ENCODE results near the gene MAP7. TPM values are rescaled to one million over a fixed set of nuclear protein-coding genes. Genes with fewer than 3 reads are reported as not detected.

Gene MAP7
- total and polyA plus RNA-seq, 10 donors, result 0.67 to 4.9 (median 3.0) TPM

GRCh38 chr6:136579800-136580199 lies 29.6 kb upstream of the MAP7 start:
- WGBS, 5 donors, result 71 to 91% (median 86%) methylated on average over 2 of the region's 2 CpGs
- intact Hi-C loops (cut with DNase I; ENCODE audit: low total_unique reads), result no loop called here
- H3K27me3 ChIP-seq (replicated peaks in 1 of 7), result no peaks in the 10 kb centered on the region
- no peak overlapping the region for H3K27ac ChIP-seq
- TF ChIP-seq POLR2AphosphoS5 (IDR thresholded peaks at IDR 0.05), result no peak
- no peak for TF ChIP-seq CTCF (IDR thresholded peaks at IDR 0.05 in 8 of 11, conservative IDR thresholded peaks at IDR 0.05 in 3 of 11)
- no peak for TF ChIP-seq POLR2A (IDR thresholded peaks at IDR 0.05)
- no peak overlapping the region for H3K4me3 ChIP-seq
- H3K36me3 ChIP-seq, result peaks cover 3 to 100% (median 68%) of the 10 kb centered on the region in 6 donors
- H3K4me1 ChIP-seq, result peaks cover 0 to 9% (median 0%) of the 10 kb centered on the region in 6 donors
- H3K9me3 ChIP-seq, result no peaks in the 10 kb centered on the region
- no peak for DNase-seq

- Histone ChIP-seq H3K36me3 (peaks cover 3 to 100% (median 73%) of the 10 kb centered on the region in 6 donors), H3K9me3 (peaks cover 0 to 7% (median 2%) of the 10 kb centered on the region in 8 donors), H3K27me3 (replicated peaks in 1 of 7) (no peaks in the 10 kb centered on the region), H3K4me1 (no peaks in the 10 kb centered on the region), H3K27ac (no peak overlapping the region), H3K4me3 (no peak overlapping the region)
- no peak for DNase-seq
- TF ChIP-seq POLR2A (IDR thresholded peaks at IDR 0.05) (no peak), CTCF (IDR thresholded peaks at IDR 0.05 in 8 of 11, conservative IDR thresholded peaks at IDR 0.05 in 3 of 11) (no peak), POLR2AphosphoS5 (IDR thresholded peaks at IDR 0.05) (no peak)
- WGBS, 5 donors, result 86 to 99% (median 91%) methylated on average over 6 of the region's 6 CpGs
- intact Hi-C loops (cut with DNase I; ENCODE audit: low total_unique reads), result no loop called here
Observed at GRCh38 chr6:136576821-136577220, 26.6 kb upstream of the MAP7 start.

- intact Hi-C loops (cut with DNase I; ENCODE audit: low total_unique reads), result no loop called here
- Histone ChIP-seq H3K9me3 (peaks cover 0 to 19% (median 15%) of the 10 kb centered on the region in 8 donors), H3K4me3 (no peak overlapping the region), H3K4me1 (peaks cover 0 to 15% (median 7%) of the 10 kb centered on the region in 6 donors), H3K36me3 (peaks cover 0 to 93% (median 47%) of the 10 kb centered on the region in 6 donors), H3K27me3 (replicated peaks in 1 of 7) (no peaks in the 10 kb centered on the region), H3K27ac (no peak overlapping the region)
- no peak for DNase-seq
- no peak for TF ChIP-seq CTCF (IDR thresholded peaks at IDR 0.05 in 8 of 11, conservative IDR thresholded peaks at IDR 0.05 in 3 of 11)
Observed at GRCh38 chr6:136571496-136571895, 21.3 kb upstream of the MAP7 start.

- no peak for TF ChIP-seq POLR2A (IDR thresholded peaks at IDR 0.05)
- no peak for TF ChIP-seq CTCF (IDR thresholded peaks at IDR 0.05 in 8 of 11, conservative IDR thresholded peaks at IDR 0.05 in 3 of 11)
- TF ChIP-seq POLR2AphosphoS5 (IDR thresholded peaks at IDR 0.05), result no peak
- H3K4me1 ChIP-seq, result peaks cover 0 to 19% (median 9%) of the 10 kb centered on the region in 6 donors
- peaks cover 0 to 93% (median 47%) of the 10 kb centered on the region in 6 donors for H3K36me3 ChIP-seq
- no peak for DNase-seq
- no peaks in the 10 kb centered on the region for H3K27me3 ChIP-seq (replicated peaks in 1 of 7)
- WGBS, 5 donors, result 93 to 99% (median 99%) methylated on average over 5 of the region's 5 CpGs
- intact Hi-C loops (cut with DNase I; ENCODE audit: low total_unique reads), result no loop called here
- no peak overlapping the region for H3K27ac ChIP-seq
- no peak overlapping the region for H3K4me3 ChIP-seq
- peaks cover 0 to 19% (median 15%) of the 10 kb centered on the region in 8 donors for H3K9me3 ChIP-seq
Observed at GRCh38 chr6:136571065-136571464, 20.8 kb upstream of the MAP7 start.
